HG03442 (cell line): Measurements from ENCODE around the gene CEACAM8.
"Not testable (repeated sequence)": the region's sequence is repeated elsewhere in the genome, so short reads cannot be mapped to it uniquely, and the experiment has no call there.

Experiments
- ATAC-seq: cut with Tn5 transposase; IDR thresholded peaks from one replicate; pipeline ENCODE4 v1.9.1; 2021; ENCODE audit warnings: mild to moderate bottlenecking, moderate library complexity; ENCODE audit not compliant: unreplicated experiment

CEACAM8 gene

DNA sequence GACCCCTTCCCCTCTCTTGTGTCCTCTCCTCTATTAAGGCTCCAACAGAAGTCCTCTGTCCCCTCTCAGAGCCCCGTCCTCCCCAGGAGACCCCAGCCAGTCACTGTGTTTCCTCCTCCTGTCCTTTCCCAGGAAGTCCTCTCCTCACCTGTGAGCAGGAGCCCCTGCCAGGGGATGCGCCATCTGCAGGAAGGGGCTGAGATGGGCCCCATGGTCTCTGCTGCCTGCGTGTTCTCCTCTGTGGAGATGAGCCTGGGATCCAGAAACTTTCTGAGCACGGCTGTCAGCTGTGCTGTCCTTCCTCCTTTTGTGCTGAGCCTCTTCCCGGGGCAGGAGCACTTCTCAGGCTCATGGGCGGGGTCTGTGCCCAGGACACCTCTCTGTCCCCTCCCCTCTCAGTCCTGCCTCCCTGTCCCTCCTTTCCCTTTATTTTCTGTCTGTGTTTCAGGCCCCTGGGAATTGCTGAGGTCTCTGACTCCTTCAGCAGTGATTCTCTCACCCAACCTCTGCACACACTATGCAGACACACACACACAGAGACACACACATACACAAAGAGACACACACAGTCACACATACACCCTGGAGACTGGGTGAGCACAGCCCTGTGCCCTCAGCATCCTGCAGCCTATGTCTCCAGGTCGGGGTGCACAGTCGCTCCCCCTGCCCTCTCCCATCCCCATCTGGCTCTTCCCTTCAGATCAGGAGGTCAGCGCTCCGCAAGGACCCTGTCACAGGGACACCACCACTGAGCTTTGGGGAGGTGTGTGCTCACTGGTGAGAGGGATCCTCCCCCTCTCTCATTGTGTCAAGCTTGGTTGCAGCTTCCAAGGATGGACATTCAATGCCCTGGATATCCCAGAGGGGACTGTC lies at the start of gene CEACAM8:
Gene CEACAM8 (minus strand): TSS at position 308 of the 873 bp plus-strand sequence. CDS start 96 bp downstream, at position 212.
- no peak for ATAC-seq

DNA sequence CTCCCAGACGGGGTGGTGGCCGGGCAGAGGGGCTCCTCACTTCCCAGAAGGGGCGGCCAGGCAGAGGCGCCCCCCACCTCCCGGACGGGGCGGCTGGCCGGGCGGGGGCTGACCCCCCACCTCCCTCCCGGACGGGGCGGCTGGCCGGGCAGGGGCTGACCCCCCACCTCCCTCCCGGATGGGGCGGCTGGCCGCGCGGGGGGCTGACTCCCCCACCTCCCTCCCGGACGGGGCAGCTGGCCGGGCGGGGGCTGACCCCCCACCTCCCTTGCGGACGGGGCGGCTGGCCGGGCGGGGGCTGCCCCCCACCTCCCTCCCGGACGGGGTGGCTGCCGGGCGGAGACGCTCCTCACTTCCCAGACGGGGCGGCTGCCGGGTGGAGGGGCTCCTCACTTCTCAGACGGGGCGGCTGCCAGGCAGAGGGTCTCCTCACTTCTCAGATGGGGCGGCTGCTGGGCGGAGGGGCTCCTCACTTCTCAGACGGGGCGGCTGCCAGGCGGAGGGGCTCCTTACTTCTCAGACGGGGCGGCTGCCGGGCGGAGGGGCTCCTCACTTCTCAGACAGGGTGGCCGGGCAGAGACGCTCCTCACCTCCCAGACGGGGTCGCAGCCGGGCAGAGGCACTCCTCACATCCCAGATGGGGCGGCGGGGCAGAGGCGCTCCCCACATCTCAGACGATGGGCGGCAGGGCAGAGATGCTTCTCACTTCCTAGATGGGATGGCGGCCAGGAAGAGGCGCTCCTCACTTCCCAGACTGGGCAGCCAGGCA lies 44.8 kb upstream of the CEACAM8 start:
- not testable (repeated sequence) for ATAC-seq

DNA sequence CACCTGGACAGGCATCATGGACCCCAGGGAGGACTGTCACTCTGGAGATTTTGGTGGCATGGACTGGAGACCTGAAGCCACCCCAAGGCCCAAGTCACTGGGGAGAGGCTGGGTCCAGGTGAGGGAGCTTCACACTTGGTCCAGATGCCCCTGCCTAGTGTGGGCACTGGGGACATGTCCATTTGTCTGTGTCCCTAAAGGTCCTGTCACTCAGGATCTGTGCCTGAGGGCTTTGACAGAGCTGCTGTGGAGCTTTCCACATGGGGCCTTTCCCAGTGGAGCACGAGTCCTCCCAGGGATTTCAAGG lies 40.5 kb upstream of the CEACAM8 start:
- ATAC-seq: no peak

DNA sequence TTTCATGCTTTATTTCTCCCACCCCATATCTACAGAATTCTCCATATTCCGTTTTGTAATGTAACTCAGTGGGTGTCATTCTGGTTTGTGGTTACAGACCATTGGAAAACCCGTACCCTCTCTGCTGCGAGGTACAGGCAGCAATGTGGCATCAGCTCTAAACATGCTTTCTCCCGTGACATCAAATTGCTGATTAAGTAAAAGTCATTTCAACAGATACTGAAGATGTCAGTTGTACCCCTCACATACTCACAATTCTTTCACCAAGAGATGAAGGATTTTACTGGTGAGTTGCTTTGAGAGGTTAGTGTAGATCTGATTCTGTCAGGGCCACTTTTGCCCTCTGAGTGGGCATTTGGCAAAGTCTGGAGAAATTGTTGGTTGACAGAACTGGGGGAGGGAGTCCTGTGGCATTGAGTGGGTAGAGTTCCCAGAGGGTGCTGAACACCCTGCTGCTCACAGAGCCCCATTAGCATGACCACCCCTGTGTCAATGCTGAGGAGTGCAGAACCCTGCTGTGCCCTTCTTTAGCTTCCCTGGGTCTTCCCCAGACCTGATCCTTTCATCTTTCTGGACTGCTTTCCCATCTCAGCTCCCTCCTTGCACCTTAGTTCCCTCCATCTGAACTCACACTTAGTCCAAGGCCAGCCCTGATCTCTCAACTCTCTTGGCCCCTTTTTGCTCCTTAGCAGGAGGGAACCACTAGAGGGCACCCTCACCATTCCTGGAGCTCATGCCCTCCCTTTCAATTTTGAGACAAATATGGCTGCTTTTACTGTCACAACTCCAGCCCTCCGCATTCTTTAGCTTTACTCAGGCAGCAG lies 39.9 kb upstream of the CEACAM8 start:
- ATAC-seq: no peak

DNA sequence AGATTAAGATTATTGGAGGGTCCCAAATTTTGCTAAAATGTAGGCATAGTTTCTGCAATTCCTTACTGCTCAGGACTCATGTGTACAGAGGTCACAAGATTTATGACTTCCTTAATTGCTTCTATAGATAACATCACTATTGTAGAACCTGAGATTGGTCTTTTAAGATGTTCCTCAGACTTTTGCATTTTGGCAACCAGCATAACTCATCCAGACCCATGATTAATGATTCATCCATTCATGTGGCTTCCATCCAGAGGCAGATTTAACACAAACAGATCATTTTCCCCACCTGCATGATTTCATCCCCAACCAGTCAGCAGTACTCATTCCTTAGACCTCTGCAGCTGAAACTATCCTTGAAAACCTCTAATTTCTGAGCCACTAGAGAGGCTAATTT lies 34.5 kb upstream of the CEACAM8 start:
- ATAC-seq: no peak

DNA sequence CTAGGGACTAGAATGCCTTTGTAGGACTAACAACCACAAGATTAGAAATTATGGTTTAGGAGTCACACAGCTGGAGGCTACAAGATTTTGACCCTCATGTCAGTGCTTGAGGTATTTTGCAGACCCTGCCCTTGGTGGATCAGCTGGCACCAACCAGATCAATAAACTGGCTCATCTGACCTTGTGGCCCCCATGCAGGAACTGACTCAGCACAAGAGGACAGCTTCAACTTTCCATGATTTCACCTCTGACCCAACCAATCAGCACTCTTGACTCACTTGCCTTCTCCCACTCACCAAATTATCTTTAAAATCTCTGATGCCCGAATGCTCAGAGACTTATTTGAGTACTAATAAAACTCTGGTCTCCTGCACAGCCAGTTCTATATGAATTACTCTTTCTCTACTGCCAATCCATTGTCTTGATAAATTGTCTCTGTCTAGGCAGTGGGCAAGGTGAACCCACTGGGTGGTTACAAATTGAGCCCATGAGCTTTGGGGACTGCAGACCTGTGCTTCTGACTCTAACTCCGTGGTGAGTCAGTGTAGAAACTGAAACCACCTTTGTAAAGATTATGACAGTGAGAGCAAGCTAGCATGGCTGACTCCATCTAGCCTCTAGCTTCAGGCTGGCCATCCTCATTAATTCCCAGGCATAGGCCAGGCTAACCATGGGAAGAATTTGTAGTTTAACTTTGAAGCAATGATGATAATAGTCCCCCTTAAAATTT lies 33.9 kb upstream of the CEACAM8 start:
- no peak for ATAC-seq

DNA sequence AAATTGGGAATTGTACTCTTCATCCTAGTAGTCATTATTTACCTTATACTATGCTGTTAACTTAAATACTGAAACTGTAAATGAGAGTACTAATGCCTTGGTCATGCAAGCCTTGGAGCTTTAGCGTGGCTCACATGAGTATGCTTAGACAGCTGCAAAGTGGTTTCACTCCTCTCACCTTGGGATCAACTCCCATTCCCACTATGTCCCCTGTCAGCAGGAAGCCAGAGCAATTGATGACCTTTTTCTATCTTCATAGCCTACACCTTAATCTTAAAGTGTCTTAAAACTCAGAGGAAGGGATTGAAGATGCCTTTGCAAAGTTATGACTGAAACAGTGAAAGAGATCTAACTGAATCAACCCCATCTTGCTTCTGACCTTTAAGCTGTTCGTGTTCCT lies 33.2 kb upstream of the CEACAM8 start:
- ATAC-seq: no peak

DNA sequence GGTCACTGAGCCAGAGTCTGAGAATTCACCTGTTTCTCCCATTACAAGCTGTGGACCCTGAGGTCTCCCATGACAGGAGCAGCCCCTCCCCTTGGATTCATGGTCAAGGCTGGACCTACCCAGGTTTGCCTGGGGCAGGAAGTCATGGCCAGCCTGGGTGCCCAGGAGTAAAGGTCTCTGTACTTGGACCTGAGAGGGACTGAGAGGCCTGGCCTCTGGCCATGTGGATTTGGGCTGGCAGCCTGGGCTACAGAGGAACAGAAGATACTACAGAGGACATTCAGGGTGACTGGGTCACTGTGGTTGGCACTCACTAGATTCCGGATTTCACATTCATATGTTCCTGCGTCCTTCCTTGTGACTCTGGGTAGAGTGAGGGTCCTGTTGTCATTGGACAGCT lies 31.5 kb upstream of the CEACAM8 start:
- no peak for ATAC-seq

DNA sequence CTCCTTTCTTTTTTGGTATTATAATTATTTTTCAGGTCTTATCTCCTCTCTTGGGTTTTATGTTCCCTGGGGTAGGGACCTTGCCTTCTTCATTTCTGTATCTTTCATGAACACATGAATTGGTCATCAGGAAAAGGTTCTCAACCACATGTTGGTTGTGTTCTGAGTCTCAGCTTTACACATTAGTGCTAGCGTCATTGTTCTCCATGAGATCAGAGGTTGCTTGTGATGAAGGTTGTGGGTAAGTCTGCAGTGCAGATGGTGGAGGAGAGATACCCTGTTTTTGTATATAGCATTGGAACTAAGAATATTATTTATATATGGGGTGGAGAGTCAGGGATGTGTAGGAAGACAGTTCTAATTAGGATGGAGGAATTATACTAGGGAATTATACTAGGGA lies 24.5 kb upstream of the CEACAM8 start:
- ATAC-seq: no peak

DNA sequence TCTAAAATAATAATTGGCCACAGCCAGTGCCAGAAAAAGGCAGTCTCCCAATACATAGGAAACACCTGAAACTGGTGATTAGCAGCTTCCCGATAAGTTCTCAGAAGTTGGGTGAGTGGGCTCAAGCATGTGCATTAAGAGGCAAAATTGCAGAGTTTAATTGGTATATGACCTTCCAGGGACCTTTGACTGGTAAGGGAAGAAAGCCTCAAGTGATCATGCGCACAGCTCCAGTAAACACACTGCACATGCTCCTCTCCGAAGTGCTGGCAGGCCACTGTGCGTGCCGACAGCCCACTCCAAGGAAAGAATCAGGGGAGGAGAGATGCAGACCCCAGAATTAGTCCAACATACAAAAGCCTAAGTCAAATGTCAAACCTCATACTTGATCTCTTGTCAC lies 18.9 kb upstream of the CEACAM8 start:
- no peak for ATAC-seq

DNA sequence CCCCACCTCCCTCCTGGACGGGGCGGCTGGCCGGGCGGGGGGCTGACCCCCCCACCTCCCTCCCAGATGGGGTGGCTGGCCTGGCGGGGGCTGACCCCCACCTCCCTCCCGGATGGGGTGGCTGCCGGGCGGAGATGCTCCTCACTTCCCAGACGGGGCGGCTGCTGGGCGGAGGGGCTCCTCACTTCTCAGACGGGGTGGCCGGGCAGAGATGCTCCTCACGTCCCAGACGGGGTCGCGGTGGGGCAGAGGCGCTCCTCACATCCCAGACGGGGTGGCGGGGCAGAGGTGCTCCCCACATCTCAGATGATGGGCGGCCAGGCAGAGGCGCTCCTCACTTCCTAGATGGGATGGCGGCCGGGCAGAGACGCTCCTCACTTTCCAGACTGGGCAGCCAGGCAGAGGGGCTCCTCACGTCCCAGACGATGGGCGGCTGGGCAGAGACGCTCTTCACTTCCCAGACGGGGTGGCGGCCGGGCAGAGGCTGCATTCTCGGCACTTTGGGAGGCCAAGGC lies 15.7 kb upstream of the CEACAM8 start:
- not testable (repeated sequence) for ATAC-seq

DNA sequence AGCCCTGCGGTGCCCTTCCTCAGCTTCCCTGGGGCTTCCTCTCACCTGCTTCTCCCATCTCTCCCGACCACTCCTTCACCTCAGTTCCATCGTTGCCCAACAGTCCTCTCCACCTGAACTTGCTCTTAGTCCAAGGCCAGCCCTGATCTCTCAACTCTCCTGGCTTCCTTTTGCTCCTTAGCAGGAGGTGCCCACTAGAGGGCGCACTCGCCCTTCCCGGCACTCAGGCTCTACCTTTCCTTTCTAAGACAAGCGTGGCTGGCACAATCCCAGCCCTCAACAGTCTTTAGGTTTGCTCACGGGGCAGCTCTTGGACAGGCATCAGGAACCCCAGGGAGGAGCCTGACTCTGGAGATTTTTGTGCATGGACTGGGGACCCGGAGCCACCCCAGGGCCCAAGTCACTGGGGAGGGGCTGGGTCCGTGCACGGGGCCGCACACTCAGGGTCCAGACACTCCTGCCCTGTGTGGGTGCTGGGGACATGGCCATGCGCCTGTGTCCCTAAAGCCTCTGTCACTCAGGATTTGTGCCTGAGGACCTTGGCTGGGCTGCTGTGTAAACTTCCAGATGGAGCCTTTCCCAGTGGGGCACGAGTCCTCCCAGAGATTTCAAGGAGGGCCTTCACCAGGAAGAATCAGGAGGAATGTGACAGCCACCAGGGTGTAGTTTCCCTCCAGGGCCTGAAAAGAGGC lies 12.1 kb upstream of the CEACAM8 start:
- ATAC-seq: no peak

DNA sequence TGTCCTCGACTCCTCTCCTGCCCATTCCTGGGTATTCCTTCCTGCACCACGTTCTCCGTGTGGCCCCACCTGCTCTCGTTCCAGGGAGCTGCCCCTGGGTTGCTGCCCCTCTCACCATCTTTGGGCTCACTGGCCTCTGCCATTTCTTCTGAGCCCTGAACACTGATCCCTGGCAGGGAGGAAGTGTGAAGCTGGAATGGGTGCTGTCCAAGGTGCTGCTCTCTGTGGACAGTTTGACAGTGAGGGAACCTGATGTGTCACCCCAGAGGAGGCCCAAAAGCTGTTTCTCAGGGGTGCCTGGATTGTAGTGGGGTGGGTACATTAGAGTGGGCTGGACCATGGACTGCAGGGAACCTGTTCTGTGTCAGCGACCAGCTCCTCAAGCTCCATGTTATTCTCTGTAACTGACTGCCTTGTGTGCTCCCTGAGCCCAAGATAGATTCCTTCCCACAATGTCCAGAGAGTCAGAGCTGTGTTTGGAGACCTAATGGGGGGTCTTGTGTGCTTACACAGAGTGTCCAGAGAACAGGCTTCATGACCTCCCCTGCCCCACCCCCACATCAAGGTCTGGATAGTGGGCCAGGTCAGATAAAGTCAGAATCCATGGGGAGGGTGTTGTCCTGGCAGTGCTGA lies 7.2 kb upstream of the CEACAM8 start:
- ATAC-seq: no peak

DNA sequence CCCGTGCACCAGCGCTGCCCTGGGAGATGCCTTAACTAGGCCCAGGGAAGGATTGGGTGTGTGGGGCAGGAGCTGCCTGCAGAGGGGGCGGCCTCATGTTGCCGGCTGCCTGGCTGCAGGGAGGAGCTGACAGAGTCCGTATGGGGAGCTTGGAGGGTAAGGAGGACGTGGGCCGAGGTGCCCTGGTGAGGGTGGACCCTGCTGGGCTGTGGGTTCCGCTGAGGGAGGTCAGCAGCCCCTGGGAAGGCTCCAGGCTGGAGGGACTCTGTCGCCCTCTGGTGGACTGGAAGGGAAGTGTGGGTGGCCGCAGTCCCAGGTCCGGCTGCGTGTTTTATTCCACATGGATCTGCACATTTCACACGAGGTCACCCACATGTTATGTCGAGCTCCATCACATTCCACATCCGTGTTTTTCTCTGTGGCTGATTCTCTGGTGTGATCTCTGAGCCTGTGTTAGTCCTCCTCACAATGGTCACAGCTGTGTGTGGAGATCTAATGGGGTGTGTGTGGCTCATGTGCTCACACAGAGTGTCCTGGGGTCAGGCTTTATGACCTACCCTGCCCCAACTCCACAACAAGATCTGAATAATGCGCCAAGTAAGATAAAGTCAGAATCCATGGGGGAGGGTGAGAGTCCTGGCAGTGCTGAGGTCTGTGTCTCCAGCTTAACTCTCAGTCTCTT lies 1.8 kb upstream of the CEACAM8 start:
- no peak for ATAC-seq

DNA sequence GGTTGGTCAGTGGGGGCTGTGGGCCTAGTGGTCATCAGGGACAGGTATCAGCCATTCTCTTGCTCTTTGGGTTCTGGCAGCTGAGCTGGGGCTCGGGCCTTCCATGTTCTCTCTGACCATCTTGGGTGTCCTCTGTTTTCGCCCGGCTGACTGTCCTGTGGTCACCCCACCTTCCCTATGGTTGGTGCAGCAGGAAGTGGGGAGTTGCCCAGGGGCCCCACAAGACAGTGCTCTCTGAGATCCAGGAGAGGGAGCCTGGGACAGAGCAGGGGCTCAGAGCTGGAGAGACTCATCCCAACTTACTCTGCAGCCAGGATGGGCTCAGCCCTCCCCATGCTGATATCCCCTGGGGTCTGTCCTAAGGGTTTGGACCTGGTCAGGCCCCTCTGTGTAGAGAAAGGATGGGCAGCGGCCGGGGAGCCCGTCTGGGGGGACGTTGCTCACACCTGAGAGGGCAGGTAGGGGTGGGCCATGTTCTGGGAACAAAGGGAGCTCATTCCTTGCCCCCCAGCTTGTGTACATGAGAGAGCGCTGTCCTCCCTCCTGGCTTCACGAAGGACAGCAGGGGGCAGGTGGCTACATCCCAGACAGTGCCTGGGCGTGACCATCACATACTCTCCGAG lies 937 bp upstream of the CEACAM8 start:
- no peak for ATAC-seq

DNA sequence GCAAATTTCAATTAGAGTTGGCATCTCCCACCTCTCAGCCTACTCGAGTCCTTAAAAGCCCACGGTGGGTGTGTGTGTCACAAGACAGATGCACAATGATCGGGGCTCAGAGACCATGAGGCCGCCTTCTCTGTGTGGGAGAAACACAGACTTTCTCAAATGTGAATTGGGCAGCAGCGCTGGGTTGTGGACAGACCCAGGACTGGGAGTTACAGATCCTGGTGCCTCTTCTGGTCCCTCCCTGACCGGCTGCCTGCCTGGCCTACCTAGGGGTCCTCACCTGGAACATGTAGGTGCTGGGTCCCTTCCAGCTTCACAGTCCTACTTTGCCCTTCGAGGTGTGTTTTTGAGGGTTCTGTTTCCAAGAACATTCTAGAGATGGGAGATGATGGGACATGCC lies 4.9 kb downstream of the CEACAM8 start:
- no peak for ATAC-seq

DNA sequence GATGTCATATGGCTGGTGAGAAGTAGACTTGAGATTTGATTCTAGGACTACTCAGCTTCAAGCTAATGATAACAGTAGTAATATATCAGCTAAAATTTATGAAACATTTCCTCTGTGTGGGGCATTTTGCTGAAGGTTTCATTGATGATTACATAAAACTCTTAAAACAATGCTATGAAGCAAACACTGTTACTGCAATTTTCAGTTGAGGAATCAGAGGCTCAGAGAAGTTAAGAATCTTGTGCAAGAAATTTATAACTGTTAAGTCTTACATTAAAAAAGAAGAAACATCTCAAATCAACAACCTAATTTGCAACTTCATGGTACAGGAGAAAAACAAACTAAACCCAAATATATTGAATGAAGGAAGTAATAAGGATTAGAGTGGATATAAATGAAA lies 10.3 kb downstream of the CEACAM8 start:
- ATAC-seq: no peak

DNA sequence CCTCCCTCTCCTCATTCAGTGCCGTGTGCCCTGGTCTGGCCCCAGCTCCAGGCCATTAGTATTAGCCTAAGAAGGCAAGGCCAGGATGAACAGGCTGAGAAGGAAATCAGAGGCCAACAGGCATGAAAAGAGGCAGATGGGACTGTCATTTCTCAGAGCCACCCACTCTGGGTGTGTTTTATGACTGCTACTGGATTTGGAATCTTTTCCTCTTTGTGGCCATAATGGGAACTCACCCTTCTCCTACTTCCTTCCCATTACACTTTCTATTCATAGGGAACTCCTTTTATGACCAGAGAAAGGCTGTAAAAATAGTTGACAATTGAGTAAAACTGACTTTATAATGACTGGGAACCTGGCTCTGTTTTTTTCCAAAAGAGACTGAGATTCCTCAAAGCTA lies 17.7 kb downstream of the CEACAM8 start:
- no peak for ATAC-seq

DNA sequence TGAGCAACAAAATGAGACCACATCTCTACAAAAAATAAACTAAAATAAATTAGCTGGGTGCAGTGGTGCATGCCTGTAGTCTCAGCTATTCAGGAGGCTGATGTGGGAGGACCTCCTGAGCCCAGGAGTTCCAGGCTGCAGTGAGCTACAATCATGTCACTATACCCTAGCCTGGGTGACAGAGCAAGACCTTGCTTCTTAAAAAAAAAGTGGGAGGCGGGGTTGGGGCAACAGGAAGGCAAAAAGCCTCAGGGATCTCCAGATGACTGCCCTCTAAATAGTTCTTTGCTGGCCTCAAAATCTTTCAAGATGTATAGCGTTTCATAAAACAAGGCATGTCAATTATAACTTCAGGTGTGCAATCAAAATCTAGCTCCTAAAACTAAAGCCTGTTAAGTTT lies 18.5 kb downstream of the CEACAM8 start:
- ATAC-seq: no peak
